ENCODE results near the gene CRHR1.

CRHR1 gene

GRCh38 chr17:45792995-45793755, 9.1 kb downstream of the CRHR1 start:
- DNase-seq (ENCODE audit: insufficient read length, low spot score) (no peak), FAIRE-seq (no peak)
- no peak for TF ChIP-seq POU2F2 (IDR thresholded peaks at IDR 0.05; ENCODE audit: low read depth, low read length)
- no peak for TF ChIP-seq SPI1 (IDR thresholded peaks at IDR 0.05; ENCODE audit: low read depth, low read length)
- TF ChIP-seq POLR2A (IDR thresholded peaks at IDR 0.05; ENCODE audit: low read depth, low read length) = no peak
- no peak for TF ChIP-seq POLR2AphosphoS5 (IDR thresholded peaks at IDR 0.05; ENCODE audit: low read depth, low read length)
- no peak for TF ChIP-seq TAF1 (IDR thresholded peaks at IDR 0.05; ENCODE audit: low read depth, low read length)

GRCh38 chr17:45793999-45794540, 9.9 kb downstream of the CRHR1 start:
- DNase-seq (ENCODE audit: insufficient read length, low spot score) = no peak
- no peak for FAIRE-seq
- TF ChIP-seq POU2F2 (IDR thresholded peaks at IDR 0.05; ENCODE audit: low read depth, low read length) (no peak), TAF1 (IDR thresholded peaks at IDR 0.05; ENCODE audit: low read depth, low read length) (no peak), SPI1 (IDR thresholded peaks at IDR 0.05; ENCODE audit: low read depth, low read length) (no peak), POLR2AphosphoS5 (IDR thresholded peaks at IDR 0.05; ENCODE audit: low read depth, low read length) (no peak), POLR2A (IDR thresholded peaks at IDR 0.05; ENCODE audit: low read depth, low read length) (no peak)

GRCh38 chr17:45794840-45795239, 10.7 kb downstream of the CRHR1 start:
- no peak for TF ChIP-seq SPI1 (IDR thresholded peaks at IDR 0.05; ENCODE audit: low read depth, low read length)
- TF ChIP-seq POLR2AphosphoS5 (IDR thresholded peaks at IDR 0.05; ENCODE audit: low read depth, low read length) = no peak
- TF ChIP-seq TAF1 (IDR thresholded peaks at IDR 0.05; ENCODE audit: low read depth, low read length) = no peak
- TF ChIP-seq POU2F2 (IDR thresholded peaks at IDR 0.05; ENCODE audit: low read depth, low read length) = no peak
- no peak for TF ChIP-seq POLR2A (IDR thresholded peaks at IDR 0.05; ENCODE audit: low read depth, low read length)
- TF ChIP-seq PAX5 (IDR thresholded peaks at IDR 0.05; ENCODE audit: insufficient read depth, low read length, severe bottlenecking) = no peak
- DNase-seq (ENCODE audit: insufficient read length, low spot score) (no peak), FAIRE-seq (no peak)

GRCh38 chr17:45800816-45801215, 16.7 kb downstream of the CRHR1 start:
- TF ChIP-seq POLR2A (IDR thresholded peaks at IDR 0.05; ENCODE audit: low read depth, low read length) (no peak), SPI1 (IDR thresholded peaks at IDR 0.05; ENCODE audit: low read depth, low read length) (no peak), PAX5 (IDR thresholded peaks at IDR 0.05; ENCODE audit: insufficient read depth, low read length, severe bottlenecking) (no peak), POU2F2 (IDR thresholded peaks at IDR 0.05; ENCODE audit: low read depth, low read length) (no peak), POLR2AphosphoS5 (IDR thresholded peaks at IDR 0.05; ENCODE audit: low read depth, low read length) (no peak), TAF1 (IDR thresholded peaks at IDR 0.05; ENCODE audit: low read depth, low read length) (no peak)
- DNase-seq (ENCODE audit: insufficient read length, low spot score) (no peak), FAIRE-seq (no peak)

GRCh38 chr17:45801421-45801820, 17.3 kb downstream of the CRHR1 start:
- DNase-seq (ENCODE audit: insufficient read length, low spot score) = no peak
- no peak for FAIRE-seq

GRCh38 chr17:45808845-45809244, 24.7 kb downstream of the CRHR1 start:
- no peak for FAIRE-seq
- TF ChIP-seq SPI1 (IDR thresholded peaks at IDR 0.05; ENCODE audit: low read depth, low read length) (no peak), POU2F2 (IDR thresholded peaks at IDR 0.05; ENCODE audit: low read depth, low read length) (no peak), POLR2A (IDR thresholded peaks at IDR 0.05; ENCODE audit: low read depth, low read length) (no peak), PAX5 (IDR thresholded peaks at IDR 0.05; ENCODE audit: insufficient read depth, low read length, severe bottlenecking) (no peak), TAF1 (IDR thresholded peaks at IDR 0.05; ENCODE audit: low read depth, low read length) (no peak), POLR2AphosphoS5 (IDR thresholded peaks at IDR 0.05; ENCODE audit: low read depth, low read length) (no peak)

More at GRCh38 chr17:45801421-45801820, 17.3 kb downstream of the CRHR1 start:
- no peak for TF ChIP-seq POLR2AphosphoS5 (IDR thresholded peaks at IDR 0.05; ENCODE audit: low read depth, low read length)
- TF ChIP-seq TAF1 (IDR thresholded peaks at IDR 0.05; ENCODE audit: low read depth, low read length) = no peak
- TF ChIP-seq POLR2A (IDR thresholded peaks at IDR 0.05; ENCODE audit: low read depth, low read length) = no peak
- no peak for TF ChIP-seq POU2F2 (IDR thresholded peaks at IDR 0.05; ENCODE audit: low read depth, low read length)
- TF ChIP-seq SPI1 (IDR thresholded peaks at IDR 0.05; ENCODE audit: low read depth, low read length) = no peak
- no peak for TF ChIP-seq PAX5 (IDR thresholded peaks at IDR 0.05; ENCODE audit: insufficient read depth, low read length, severe bottlenecking)

GRCh38 chr17:45809499-45809898, 25.4 kb downstream of the CRHR1 start:
- DNase-seq (ENCODE audit: insufficient read length, low spot score) = no peak
- no peak for TF ChIP-seq SPI1 (IDR thresholded peaks at IDR 0.05; ENCODE audit: low read depth, low read length)
- no peak for TF ChIP-seq PAX5 (IDR thresholded peaks at IDR 0.05; ENCODE audit: insufficient read depth, low read length, severe bottlenecking)
- TF ChIP-seq POU2F2 (IDR thresholded peaks at IDR 0.05; ENCODE audit: low read depth, low read length) = no peak
- TF ChIP-seq TAF1 (IDR thresholded peaks at IDR 0.05; ENCODE audit: low read depth, low read length) = no peak
- TF ChIP-seq POLR2A (IDR thresholded peaks at IDR 0.05; ENCODE audit: low read depth, low read length) = no peak
- TF ChIP-seq POLR2AphosphoS5 (IDR thresholded peaks at IDR 0.05; ENCODE audit: low read depth, low read length) = no peak
- no peak for FAIRE-seq

More at GRCh38 chr17:45808845-45809244, 24.7 kb downstream of the CRHR1 start:
- no peak for DNase-seq (ENCODE audit: insufficient read length, low spot score)

GRCh38 chr17:45812102-45812501, 28.0 kb downstream of the CRHR1 start:
- FAIRE-seq = no peak
- TF ChIP-seq POU2F2 (IDR thresholded peaks at IDR 0.05; ENCODE audit: low read depth, low read length) = no peak
- TF ChIP-seq TAF1 (IDR thresholded peaks at IDR 0.05; ENCODE audit: low read depth, low read length) = no peak
- no peak for TF ChIP-seq POLR2A (IDR thresholded peaks at IDR 0.05; ENCODE audit: low read depth, low read length)
- TF ChIP-seq POLR2AphosphoS5 (IDR thresholded peaks at IDR 0.05; ENCODE audit: low read depth, low read length) = no peak
- no peak for TF ChIP-seq SPI1 (IDR thresholded peaks at IDR 0.05; ENCODE audit: low read depth, low read length)
- TF ChIP-seq PAX5 (IDR thresholded peaks at IDR 0.05; ENCODE audit: insufficient read depth, low read length, severe bottlenecking) = no peak
- no peak for DNase-seq (ENCODE audit: insufficient read length, low spot score)

GRCh38 chr17:45813048-45813725, 29.1 kb downstream of the CRHR1 start:
- DNase-seq (ENCODE audit: insufficient read length, low spot score) (no peak), FAIRE-seq (no peak)
- no peak for TF ChIP-seq POU2F2 (IDR thresholded peaks at IDR 0.05; ENCODE audit: low read depth, low read length)
- TF ChIP-seq TAF1 (IDR thresholded peaks at IDR 0.05; ENCODE audit: low read depth, low read length) = no peak
- TF ChIP-seq POLR2A (IDR thresholded peaks at IDR 0.05; ENCODE audit: low read depth, low read length) = no peak
- TF ChIP-seq POLR2AphosphoS5 (IDR thresholded peaks at IDR 0.05; ENCODE audit: low read depth, low read length) = no peak
- no peak for TF ChIP-seq SPI1 (IDR thresholded peaks at IDR 0.05; ENCODE audit: low read depth, low read length)
- TF ChIP-seq PAX5 (IDR thresholded peaks at IDR 0.05; ENCODE audit: insufficient read depth, low read length, severe bottlenecking) = no peak
